Ramos (cell line): ENCODE results near the gene CARS2.
"Not testable (repeated sequence)": the region's sequence is repeated elsewhere in the genome, so short reads cannot be mapped to it uniquely, and the experiment has no call there.

Experiments used
- in situ Hi-C: fragments of 300-500 bp; cut with MboI; formaldehyde crosslinking; loops from one replicate; pipeline ENCODE4 v1.14.3; 2022; ENCODE audit warnings: low sequenced_read_pairs; ENCODE audit not compliant: unreplicated experiment

Gene CARS2

GRCh38 chr13:110687736-110688135, 18.2 kb downstream of the CARS2 start:
- in situ Hi-C loops, result no loop called here

GRCh38 chr13:110685305-110686020, 20.5 kb downstream of the CARS2 start:
- in situ Hi-C loops, result no loop called here

DNA sequence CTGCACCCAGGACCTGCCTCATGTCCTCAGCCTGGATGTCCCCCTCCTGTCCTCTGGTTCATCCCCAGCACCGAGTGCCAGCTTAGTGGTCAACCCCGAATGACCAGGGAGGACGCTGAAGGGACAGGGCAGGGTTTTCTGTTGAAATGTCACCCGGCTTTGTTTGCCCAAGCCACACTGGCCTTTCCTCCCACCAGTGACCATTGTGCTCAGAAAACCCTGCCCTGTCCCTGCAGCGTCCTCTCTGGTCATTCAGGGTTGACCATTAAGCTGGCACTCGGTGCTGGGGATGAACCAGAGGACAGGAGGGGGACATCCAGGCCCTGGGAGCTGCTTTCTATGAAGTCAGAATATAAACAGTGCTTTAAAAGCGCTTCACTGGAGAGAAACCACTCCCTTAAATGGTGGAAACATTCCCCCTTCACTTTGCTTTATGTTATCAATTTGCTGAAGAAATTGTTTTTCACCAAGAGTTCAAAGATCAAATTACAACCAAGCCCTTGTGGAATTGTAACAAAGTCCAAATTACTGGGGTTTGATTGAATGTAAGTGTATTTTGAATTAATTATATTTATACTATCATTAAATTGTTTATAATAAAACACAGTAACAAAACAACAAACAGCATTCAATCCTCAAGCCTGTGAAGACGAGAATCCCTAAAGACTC, 21.4 kb downstream of the CARS2 start:
- in situ Hi-C loops, result no loop called here

DNA sequence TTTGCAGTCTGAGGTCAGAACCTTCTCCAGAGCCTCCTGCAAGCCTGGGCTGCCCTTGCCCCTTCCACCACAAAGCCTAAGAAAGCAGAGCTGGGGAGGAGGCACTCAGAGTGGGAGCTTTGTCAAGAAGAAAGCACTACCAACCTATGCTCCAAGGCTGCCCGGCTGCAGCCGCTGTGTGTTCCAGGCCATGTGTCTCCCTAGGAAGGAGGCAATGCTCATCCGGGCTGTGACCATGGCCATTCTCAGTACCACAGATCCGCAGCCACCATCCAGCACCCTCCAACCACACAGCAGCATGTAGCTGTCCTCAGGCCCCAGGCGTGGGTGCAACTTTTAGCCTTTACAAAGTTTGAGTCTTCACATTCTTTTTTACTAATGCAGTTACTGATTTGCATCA, 22.0 kb downstream of the CARS2 start:
- in situ Hi-C loops, result no loop called here

- in situ Hi-C loops, result no loop called here
These were observed 22.6 kb downstream of the CARS2 start for GRCh38 chr13:110683203-110683883.

GRCh38 chr13:110682746-110683145, 23.2 kb downstream of the CARS2 start:
- in situ Hi-C loops, result no loop called here

GRCh38 chr13:110681868-110682550, 23.9 kb downstream of the CARS2 start:
- in situ Hi-C loops, result no loop called here

DNA sequence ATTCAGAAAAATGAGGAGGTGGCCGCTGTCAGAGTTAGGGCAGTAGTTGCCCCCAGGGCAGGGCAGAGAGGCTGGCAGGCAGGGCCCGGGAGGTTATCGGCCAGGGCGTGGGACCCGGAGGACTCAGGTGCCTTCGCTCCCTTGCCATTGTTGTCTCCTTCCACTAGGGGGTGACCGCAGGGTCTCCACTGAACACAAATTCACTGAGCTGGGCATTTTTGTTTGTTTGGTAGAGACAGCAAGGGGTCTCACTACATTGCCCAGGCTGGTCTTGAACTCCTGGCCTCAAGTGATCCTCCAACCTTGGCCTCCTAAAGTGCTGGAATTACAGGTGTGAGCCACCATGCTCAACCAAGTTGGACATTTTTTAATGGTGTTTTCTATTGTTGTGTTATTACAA, 25.1 kb downstream of the CARS2 start:
- in situ Hi-C loops, result no loop called here

DNA sequence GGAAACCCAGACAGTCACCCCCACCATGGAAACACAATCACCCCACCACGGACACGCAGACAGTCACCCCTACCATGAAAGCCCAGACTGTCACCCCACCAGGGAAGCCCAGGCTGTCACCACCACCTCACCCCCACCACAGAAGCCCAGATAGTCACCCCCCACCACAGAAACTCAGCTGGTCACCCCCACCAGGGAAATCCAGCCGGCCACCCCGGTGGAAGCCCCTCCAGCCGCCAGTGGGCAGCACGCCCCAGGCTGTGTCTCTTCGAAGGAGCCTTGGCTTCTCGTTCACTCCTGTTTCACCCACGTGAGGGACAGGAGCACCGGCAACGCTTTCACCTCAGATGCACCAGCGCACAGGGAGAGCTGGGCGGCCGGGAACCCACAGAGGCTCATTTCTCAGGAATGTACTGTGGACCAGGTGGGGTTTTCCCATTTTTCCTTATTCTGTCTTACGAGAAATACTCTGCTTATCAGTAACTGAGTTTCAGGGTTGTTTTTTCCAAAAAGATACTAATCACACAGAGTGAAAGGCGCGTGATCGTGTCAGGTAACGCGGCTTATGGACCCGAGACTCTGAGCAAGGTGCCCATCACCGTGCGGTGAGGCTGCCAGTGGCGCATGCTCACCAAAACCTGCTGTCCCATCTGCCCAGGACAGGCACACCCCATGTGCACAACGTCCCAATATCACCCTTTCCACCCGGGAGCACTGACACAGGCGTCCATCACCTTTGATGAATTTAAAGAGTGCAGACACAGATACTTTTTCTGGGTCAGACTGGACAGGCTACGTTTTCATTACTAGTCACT, 28.0 kb downstream of the CARS2 start:
- in situ Hi-C loops, result no loop called here

GRCh38 chr13:110676595-110677587, 29.0 kb downstream of the CARS2 start:
- in situ Hi-C loops, result no loop called here

GRCh38 chr13:110669814-110670213, 36.1 kb downstream of the CARS2 start:
- in situ Hi-C loops, result not testable (repeated sequence)

GRCh38 chr13:110669036-110669435, 36.9 kb downstream of the CARS2 start:
- in situ Hi-C loops, result no loop called here

- in situ Hi-C loops, result no loop called here
These were observed 39.7 kb downstream of the CARS2 start for GRCh38 chr13:110666255-110666533.

GRCh38 chr13:110665491-110666254, 40.2 kb downstream of the CARS2 start:
- in situ Hi-C loops, result no loop called here

GRCh38 chr13:110664673-110665072, 41.2 kb downstream of the CARS2 start:
- in situ Hi-C loops, result no loop called here

GRCh38 chr13:110664041-110664440, 41.9 kb downstream of the CARS2 start:
- in situ Hi-C loops, result no loop called here

DNA sequence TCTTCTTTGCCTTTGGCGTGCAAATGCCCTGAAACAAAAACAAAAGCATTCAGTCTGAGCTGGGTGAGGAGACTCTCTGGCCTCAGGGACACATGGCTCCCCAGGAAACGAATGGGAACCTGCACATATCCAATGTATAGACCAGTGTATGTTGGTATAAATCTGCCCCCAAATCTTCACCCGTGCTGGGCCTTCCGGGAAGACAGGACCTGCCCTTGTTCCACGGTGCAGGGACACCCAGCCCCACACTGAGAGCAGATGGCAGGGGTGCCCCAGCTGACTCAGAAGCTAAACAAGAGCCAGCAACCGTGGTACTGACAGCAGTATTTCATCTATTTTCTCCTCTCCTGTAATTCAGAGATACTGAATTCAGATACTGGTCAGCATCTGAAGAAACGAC, 42.4 kb downstream of the CARS2 start:
- in situ Hi-C loops, result no loop called here

GRCh38 chr13:110662777-110663443, 43.0 kb downstream of the CARS2 start:
- in situ Hi-C loops, result no loop called here
